ENCODE data around the gene RSAD1.

RSAD1 gene

DNA sequence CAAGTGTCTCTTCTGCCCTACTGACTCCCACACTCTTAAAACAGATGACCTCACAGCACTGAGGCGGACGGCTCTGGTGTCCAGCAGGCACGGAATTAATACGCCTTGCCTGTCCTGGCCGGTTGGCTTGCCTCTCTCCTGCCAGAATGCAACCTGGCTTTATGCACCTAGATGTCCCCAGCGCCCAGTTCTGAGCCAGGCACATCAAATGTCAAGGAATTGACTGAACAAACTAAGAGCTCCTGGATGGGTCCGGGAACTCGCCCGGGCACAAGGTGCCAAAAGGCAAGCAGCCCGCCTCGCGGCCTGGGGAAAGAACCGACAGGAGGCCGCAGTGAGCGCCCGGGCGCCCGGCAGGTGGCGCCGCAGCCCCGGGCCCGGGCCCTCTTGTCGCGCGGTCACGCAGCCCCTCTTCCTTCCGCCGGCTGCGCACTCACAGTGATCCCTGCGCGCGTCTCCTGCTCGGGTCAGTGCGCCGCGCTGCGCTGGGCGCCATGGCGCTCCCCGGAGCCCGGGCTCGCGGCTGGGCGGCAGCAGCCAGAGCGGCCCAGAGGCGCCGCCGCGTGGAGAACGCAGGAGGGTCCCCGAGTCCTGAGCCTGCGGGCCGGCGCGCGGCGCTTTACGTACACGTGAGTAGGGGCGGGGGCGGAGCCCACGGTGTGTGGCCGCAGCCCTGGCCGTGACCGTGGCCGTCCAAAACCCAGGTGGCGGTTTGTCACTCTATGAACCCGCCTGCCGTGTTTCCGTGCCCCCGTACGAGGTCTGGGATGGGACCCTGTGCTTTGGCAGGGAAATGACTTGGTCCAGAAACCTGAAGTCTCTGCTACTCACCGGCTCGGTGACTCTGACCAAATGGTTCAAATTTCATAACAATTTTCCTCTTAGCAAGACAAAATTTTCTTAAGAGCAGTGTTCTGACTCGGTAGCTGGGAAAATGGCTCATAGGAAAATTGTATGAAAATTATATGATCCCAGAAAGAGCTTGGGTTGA lies at the start of gene RSAD1:
Gene RSAD1 (plus strand): TSS at position 470 of the 991 bp plus-strand sequence. CDS start 25 bp downstream, at position 495.
- DNase-seq (ENCODE audit: low spot score) = peak; percentile 72

DNA sequence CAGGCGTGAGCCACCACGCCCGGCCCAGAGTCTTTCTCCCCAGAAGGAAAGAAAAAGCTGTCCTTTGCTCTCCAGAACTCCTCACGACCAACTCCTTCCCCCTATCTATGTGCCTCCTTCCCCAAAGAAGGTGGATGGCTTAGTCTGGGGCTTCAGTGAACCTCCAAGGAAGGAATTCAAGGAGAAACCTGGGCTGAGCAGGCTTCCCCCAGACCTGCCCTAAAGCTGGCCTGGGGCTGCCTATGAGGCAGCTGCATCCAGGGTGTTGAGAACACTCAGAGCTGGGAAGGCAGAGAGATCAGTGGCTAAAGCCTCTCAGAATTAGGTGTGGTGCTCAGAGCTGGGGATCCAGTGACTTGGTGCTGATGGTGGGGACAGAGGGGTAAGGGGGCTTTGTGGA lies 48.9 kb upstream of the RSAD1 start:
- DNase-seq (ENCODE audit: low spot score) = no peak

DNA sequence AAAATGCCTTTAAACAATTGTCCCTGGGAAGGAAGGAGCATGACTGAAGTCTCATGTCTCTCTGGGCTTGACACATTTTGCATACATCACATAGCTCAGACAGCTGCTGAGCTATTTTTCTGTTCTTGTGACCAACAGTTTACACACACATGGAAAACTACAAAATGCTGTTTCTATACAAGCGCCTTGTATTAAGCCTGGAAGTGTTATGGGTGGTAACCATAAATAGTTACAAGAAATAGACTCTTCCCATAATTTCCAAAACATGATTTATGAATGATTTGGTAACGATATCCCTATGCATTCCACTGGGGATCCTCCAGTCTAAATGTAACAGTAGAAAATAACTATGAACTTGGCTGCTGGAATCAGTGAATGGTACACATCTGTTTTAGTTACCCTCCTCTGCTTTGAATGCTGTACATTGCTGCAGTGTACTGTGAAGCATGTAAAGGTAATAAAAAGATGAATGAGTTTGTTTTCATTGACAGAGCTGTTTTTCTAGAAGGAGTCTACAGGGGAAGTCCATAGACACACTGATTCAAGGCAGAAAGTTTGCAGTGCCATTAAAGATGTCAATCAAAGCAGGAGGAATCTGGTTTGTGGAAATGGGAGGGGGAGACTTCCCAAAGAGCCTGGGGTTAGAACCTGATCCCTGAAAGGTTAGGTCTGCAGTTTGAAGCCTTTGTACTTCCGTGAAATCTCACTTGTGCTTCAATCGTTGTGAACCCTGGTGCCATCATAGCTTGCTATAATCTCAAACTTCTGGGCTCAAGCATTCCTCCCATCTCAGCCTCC lies 47.6 kb upstream of the RSAD1 start:
- DNase-seq (ENCODE audit: low spot score) = no peak

DNA sequence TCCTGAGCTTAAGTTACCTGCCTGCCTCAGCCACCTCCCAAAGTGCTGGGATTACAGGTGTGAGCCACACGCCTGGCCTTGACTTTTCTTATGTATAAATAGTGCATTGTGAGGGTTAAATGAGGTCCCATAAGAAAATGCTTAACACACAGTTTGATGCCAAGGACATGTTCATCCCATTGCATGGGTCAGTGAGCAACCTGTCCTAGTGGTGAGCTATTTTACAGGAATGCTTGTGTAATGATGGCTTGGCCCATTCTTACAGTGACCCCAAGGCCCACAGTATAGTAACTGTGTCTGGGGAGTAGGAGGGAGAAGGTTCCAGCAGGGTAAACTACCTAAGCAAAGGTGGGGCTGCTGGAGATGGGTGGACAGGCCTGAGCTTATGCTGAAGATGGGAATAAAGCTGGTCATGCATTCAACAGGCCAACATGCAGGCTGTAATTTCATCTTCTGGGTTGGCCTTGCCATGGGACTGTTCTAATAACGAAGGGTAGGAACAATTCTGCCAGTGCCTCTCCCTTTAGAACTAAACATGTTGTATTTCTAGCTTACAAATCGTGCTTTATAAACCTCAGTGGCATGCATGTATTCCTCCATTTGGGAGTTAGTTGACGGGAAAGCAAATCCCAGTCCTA lies 46.4 kb upstream of the RSAD1 start:
- no peak for DNase-seq (ENCODE audit: low spot score)

DNA sequence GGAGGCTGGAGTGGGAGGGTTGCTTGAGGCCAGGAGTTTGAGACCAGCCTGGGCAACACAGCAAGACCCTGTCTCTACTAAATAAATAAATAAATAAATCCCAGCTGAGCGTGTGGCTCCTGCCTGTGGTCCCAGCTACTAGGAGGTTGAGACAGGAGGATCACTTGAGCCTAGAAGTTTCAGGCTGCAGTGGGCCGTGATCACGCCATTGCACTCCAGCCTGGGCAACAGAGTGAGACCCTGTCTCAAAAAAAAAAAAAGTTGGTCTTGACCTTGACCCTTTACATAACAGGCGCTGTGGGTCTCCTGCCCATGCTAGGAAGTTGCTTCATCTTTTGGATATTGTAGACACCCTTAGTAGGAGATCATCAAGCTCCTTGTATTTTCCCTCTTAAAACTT lies 41.3 kb upstream of the RSAD1 start:
- no peak for DNase-seq (ENCODE audit: low spot score)

DNA sequence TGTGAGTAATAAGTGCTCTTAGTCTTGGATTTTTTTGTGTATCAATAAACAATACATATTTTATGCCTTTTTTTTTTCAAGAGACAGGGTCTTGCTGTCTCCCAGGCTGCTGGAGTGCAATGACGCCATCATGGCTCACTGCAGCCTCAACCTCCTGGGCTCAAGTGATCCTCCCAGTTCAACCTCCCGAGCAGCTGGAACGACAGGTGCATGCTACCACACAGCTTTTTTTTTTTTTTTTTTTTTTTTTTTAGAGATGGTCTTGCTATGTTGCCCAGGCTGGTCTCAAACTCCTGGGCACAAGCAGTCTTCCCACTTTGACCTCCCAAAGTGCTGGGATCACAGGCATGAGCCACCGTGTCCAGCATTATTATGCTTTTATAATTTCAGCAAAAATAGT lies 39.7 kb upstream of the RSAD1 start:
- DNase-seq (ENCODE audit: low spot score) = no peak

DNA sequence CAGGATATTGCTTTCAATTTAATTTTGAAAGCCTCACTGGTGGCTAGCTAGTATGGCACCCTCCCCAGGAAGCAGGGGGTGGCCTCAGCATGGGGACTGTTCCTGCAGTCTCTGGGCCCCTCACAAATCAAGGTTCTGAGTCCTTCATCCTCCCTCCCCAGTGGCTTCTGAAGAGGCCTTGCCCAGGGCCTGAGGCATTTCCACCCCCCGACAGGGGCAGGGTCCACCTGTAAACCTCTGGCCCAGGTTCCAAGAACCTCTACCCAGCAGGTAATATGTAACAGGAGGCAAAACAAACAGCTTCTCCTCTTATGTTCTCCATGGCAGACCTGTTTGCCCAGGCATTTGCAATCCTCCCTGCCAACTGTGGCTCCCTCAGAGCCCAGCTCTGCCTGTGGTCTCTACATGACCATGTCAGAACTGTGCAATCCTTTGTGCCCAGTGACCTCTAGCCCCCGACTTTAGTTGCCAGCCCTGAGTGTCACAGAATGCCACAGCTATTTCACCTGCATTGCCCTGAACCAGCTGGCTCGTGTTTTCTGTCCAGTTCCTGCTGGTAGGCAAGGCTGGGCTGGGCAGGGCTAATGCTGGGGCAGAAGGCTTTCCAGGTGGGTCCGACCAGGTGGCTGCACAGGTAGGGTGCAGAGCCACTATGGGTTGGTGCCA lies 38.4 kb upstream of the RSAD1 start:
- DNase-seq (ENCODE audit: low spot score) = no peak

DNA sequence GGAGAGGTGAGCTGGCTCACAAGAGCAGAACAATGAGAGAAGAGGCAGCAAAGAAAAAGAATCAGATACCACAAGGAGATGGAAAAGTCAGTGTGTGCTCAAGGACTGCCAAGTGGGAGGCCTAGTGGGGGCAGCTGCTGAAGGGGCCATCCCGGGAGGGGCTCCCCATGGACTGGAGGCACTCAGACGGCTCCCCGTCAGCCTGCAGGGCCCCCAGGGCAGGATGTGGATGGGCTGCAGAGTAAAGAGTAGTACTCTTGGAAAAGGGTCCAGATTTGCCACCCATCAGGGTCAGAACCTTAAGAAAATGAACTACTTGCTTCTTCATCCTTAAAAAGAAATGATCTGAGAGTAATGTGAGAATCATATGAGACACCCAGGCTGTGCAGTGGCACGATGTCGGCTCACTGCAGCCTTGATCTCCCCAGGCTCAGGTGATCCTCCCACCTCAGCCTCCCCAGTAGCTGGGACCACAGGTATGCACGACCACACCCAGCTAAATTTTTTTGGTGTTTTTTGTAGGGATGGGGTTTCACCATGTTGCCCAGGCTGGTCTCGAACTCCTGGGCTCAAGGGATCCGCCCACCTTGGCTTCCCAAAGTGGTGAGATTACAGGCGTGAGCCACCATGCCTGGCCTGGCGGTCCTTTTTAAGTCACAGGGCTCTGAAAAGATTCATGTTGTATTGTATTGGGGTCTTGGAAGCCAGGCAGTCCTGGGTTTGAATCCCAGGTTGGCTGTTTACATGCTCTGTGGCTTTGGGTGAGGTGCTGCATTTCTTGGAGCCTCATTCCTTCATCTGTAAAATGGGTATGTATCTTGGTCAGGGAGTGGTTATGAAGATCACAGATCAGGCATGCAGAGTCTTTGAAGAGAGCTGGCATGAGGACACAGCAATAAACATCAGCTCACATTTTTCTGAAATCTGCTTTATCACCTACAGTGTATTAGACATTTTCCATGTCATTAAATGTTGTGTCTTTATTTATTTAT lies 37.5 kb upstream of the RSAD1 start:
- no peak for DNase-seq (ENCODE audit: low spot score)

DNA sequence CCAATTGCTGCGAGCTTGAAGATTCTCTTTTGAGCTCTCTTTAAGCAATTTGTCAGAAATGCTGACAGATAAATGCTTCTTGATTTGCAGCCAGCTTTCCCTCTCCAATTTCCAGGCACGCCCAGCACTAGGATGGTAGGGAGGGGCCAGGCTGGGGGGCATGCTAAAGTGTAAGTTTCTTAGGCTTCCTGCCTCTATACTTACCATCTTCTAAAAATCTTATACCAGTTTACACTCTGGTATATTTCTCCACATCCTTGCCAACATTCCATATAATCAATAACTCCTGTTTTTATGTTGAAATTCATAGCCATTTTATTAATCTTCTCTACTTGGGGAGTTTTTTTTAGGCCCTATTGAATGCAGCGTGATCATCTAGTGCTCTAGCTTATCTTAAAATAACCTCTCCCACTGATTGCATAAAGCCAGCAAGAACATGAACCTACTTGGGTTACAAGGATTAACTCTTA lies 35.1 kb upstream of the RSAD1 start:
- DNase-seq (ENCODE audit: low spot score) = no peak

DNA sequence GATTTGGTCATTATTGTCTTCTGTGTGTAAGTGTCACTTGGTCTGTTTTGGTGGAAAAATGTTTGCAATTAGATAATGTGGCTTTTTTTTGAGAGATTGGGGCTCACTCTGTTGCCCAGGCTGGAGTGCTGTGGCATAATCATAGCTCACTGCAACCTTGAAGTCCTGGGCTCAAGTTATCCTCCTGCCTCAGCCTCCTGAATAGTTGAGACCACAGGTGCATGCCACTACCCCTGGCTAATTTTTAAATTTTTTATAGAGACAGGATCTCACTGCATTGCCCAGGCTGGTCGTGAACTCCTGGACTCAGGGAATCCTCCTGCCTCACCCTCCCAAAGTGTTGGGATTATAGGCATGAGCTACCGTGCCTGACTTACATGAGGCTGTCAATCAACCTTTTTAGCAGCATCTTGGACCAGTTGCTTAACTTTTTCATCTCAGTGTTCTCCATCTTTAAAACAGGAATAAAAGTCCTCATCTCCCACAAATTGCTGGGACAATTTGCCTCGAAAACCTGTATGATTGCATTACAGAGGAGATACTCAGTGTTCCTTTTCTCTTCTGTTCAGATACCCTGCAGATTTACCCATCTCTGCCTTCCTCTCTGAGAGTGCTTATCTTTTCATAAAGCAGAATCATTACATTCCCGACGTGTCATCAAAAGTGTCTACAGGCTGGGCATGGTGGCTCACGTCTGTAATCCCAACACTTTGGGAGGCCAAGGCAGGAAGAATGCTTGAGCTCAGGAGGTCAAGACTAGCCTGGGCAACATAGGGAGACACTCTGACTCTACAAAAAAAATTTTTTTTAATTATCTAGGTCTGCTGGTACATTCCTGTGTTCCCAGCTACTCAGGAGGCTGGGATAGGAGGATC lies 33.6 kb upstream of the RSAD1 start:
- DNase-seq (ENCODE audit: low spot score) = no peak

DNA sequence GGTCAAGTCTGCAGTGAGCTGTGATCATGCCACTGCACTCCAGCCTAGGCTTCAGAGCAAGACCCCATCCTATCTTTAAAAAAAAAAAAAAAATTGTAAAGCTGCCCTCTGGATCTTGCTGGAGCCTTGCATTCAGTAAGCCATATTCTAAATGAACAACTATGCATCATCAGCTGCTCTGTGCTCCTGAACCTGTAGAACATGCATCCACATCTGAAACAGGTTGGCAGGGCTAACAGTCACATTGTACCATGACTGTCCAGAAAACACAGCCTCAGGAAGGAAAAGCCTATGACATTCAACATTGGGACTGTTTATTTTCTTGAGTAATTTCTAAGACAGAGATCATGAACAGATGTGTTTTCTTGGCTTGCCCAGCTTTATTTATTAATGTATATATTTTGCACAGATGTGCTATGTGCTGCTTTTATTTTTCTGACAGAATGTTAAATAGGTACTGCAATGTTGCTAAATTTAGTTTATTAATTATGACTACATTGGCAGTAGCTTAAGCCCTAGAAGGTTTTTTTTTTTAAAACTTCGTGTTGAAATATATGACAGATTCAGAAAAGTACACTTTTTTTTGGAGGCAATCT lies 32.8 kb upstream of the RSAD1 start:
- DNase-seq (ENCODE audit: low spot score) = no peak

DNA sequence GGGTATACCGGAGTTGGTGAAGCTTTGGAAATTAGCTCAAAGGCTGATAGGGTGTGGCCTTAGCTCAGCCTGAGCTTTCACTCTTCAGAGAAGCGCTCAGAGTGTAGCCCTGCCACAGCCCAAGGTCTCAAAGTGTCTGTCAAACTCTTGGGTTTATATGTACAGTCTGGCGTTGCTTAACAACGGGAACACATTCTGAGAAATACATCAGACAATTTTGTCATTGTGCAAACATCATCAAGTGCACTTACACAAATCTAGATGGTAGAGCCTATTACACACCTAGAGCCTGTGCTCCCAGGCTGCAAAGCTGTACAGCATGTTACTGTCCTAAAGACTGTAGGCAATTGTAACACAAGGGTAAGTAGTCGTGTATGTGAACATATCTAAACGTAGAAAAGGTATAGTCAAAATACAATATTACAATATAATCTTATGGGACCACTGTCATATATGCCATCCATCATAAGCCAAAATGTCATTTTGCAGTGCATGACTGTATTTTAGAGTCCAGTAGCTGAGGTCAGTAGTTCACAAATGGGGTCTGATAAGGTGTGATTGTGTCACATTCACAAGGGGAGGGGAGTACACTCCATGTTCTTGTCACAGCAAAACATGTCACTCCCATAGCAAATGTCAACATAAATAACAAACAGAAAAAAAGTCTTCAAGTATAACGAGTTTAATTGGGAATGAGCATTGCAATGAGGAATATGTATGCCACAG lies 30.6 kb upstream of the RSAD1 start:
- DNase-seq (ENCODE audit: low spot score) = no peak

DNA sequence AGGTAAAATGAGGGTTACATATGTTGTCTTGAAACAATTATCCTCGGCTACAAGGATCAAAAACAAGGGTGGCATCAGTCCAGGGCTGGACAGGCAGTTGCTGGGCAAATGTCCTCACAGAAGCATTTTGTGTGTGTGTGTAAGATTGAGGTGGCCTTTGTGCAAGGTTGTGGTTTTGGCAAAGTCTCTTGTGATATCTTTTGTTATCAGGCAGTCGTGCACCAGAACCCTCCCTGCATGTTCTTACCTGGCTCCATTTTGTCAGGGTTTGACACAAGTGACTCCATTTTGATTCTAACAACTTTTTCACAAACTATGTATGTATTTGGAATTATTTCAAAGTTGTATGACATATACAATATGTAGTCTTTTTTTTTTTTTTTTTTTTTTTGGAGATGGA lies 30.0 kb upstream of the RSAD1 start:
- no peak for DNase-seq (ENCODE audit: low spot score)

DNA sequence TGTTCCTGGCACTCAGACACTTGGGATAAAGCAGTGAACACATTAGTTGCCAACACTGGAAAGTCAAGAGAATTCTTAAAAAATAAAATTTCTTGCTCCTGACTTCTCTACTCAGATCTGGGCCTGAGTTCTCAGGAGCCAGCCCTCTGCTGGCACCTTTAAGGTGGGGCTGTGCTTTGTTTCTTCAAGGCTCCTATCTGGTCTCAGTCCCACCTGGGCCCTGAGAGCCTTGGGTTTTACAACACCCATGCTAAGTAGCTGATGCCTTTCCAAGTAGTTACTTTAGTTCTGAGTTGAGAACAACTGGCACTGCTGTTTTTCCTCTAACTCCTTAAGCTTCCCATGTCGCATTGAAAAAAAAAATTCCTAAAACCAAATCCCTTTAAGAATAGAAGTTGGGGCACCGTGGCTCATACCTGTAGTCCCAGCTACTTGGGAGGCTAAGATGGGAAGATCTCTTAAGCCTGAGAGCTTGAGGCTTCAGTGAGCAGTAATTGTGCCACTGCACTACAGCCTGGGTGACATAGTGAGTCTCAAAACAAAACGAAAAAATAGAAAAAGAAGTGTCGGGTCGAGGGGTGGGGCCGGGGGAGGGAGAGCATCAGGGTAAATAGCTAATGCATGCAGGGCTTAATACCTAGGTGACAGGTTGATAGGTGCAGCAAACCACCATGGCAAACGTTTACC lies 26.6 kb upstream of the RSAD1 start:
- DNase-seq (ENCODE audit: low spot score) = no peak

DNA sequence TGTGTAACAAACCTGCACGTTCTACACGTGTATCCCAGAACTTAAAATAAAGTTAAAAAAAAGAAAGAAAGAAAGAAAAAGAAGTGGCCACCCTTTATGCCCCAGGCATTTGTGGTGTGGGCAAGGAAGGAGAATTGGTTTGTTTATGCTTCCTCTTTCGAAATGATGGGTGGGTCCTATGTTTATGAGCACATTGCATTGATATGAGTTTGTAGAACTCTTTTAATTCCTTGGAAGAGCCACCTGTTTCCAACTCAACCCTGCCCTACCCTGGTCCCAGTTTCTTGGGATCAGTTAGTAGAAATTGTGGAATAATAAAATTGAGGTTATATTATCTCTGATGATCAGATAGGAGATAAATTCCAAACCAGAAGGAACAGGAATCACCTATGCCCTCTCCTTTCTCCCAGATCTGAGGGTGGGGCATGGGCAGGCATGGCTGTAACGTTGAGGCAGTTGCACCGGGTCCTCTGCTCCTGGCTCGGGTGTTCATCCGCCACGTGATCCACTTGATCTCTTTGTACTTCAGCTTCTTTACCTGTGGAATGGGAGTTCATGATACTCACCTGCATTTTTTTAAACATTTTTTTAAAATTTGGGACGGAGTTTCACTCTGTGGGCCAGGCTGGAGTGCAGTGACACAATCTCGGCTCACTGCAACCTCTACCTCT lies 25.9 kb upstream of the RSAD1 start:
- DNase-seq (ENCODE audit: low spot score) = no peak

DNA sequence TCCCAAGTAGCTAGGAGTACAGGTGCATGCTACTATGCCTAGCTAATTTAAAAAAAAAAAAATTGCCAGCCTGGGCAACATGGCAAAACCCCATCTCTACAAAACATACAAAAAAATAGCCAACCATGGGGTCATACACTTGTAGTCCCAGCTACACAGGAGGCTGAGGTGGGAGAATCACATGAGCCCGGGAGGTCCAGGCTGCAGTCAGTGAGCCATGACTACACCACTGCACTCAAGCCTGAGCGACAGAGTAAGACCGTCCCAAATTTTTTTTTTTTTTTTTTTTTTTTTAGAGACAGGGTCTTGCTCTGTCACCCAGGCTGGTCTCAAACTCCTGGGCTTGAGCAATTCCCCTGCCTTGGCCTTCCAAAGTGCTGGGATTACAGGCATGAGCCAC lies 24.8 kb upstream of the RSAD1 start:
- DNase-seq (ENCODE audit: low spot score) = no peak

DNA sequence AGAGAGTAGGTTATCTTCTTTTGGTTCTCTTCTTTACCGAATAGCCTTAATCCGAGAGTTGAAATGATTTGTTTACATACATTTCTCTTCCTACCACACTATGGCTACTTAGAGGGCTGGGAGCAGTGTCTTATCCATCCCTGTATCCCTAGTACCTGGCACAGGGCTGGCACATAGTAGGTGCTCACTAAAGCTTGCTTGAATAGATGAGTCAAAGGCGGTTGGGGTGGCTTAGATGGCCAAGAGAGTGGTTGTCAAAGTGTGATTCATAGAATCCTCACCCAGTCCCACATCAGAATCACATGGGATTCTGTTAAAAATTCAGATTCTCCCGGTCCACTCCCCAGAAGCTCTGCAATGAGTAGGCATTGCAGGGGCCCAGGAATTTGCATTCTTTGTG lies 21.0 kb upstream of the RSAD1 start:
- DNase-seq (ENCODE audit: low spot score) = no peak
